Activated naive CD8-positive, alpha-beta T cell treated with anti-CD3 and anti-CD28 coated beads, Interleukin-2, amount 10 ng/mL, durations not matched to agents 7 days and 5 days (primary cell): ENCODE measurements around the gene FAHD1. TPM values are rescaled to one million over a fixed set of nuclear protein-coding genes. Genes with fewer than 3 reads are reported as not detected.
A peak's percentile ranks its signal among the peaks of the same experiment; 100 is the strongest.

Experiments
- ATAC-seq: fragments of 150-1000 bp; cut with Tn5 transposase; one replicate; pipeline ENCODE4 v1.10.0; 2021; ENCODE audit warnings: low read depth, moderate library complexity
- POLR2A ChIA-PET: fragments of 350-600 bp; sonication (Branson Sonifier 250); formaldehyde crosslinking; loops from one replicate; lab custom pipeline; 2021; ENCODE audit warnings: antibody characterized with exemption; lab: Charles Lee
- DNase-seq: peaks from one replicate; pipeline ENCODE4 v3.0.0; 2021
- H3K27ac Mint-ChIP-seq: one replicate; pipeline ENCODE4 v1.8.0; 2022; ENCODE audit warnings: mild to moderate bottlenecking, mixed read lengths
- H3K27me3 Mint-ChIP-seq: one replicate; pipeline ENCODE4 v1.8.0; 2022; ENCODE audit warnings: mild to moderate bottlenecking, moderate library complexity, mixed read lengths
- H3K36me3 Mint-ChIP-seq: one replicate; pipeline ENCODE4 v1.8.0; 2021; ENCODE audit warnings: mild to moderate bottlenecking, mixed read lengths
- H3K4me1 Mint-ChIP-seq: one replicate; pipeline ENCODE4 v1.8.0; 2021; ENCODE audit warnings: mixed read lengths
- H3K4me3 Mint-ChIP-seq: one replicate; pipeline ENCODE4 v1.8.0; 2022; ENCODE audit warnings: mild to moderate bottlenecking, moderate library complexity, mixed read lengths
- H3K9me3 Mint-ChIP-seq: one replicate; pipeline ENCODE4 v1.8.0; 2021; ENCODE audit warnings: mixed read lengths
- total RNA-seq, 2 experiments: library from RNA; stranded (reverse); gene quantifications; one replicate each; pipeline ENCODE4 v1.2.3, GENCODE V29; 2021

FAHD1 gene
- total RNA-seq, 2 experiments from 2014 or later: 12.0 to 12.2 TPM

DNA sequence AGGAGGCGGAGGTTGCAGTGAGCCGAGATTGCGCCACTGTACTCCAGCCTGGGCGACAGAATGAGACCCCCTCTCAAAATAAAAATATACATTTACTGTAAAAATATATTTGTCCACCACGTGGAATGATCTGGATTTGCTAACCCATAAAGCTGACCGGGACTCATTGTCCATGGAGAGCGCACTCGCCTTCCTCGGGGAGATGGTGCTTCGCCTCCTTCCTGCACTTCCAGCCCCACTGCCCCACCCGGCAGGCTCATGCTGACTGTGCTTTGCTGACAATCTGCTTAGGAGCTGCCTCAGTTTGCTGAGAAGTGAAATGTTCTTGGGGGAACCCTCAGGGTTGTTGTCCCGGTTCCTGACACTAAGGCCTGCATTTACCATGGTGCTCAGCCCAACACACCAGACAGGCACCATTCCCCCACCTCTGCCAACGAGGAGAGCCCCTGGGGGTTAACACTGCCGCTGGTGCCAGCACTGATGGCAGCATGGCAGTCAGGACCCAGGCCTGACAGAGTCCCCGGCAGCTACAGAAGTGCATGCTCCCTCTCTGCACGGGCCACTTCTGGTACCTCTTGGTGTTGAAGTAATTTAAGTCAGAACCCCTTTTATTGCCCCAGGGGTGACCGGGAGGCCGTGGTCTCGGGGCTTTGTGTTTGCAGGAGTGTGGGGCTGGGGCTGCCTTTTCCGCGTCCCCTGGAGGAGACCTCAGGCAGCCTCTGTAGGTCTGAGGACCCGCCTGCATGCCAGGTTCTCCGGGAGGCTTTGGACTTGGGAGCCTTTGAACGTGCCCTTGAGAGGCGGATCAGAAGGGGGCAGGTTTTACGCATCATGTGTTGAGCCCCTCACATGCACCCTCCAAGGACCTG lies 41.8 kb upstream of the FAHD1 start:
- POLR2A ChIA-PET: interaction anchor here (1.0 to 3.7 kb wide), 2 partner anchors 8 to 13 kb away, joined by 3 to 88 read pairs; partner anchors contain the start of genes EME2, IGFALS, MRPS34 and NME3
- no peaks in the 10 kb centered on the region for H3K9me3 Mint-ChIP-seq
- H3K36me3 Mint-ChIP-seq: peaks cover 4% of the 10 kb centered on the region
- no peaks in the 10 kb centered on the region for H3K27me3 Mint-ChIP-seq
- ATAC-seq (no peak), DNase-seq (no peak)
- peak overlapping the region; percentile 45 for H3K4me3 Mint-ChIP-seq
- peaks cover 19% of the 10 kb centered on the region for H3K4me1 Mint-ChIP-seq
- H3K27ac Mint-ChIP-seq: no peak overlapping the region

DNA sequence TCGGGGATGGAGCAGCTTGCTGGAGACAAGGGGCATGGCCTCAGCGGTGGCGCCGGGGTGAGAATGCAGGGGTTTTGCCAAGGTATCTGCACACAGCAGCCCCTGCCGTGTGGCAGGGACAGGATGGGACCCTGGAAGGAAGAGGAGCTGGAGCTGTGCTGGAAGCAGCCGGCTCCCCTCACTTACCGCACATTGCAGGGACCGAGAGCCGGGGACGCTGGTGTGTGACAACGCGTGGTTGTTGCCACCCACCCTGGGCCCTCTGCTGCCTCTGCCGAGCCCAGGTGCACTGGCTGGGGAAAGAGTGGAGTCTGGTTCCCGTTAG lies 41.2 kb upstream of the FAHD1 start:
- H3K36me3 Mint-ChIP-seq: peaks cover 4% of the 10 kb centered on the region
- no peak overlapping the region for H3K4me3 Mint-ChIP-seq
- peaks cover 18% of the 10 kb centered on the region for H3K4me1 Mint-ChIP-seq
- H3K27ac Mint-ChIP-seq: no peak overlapping the region
- DNase-seq (no peak), ATAC-seq (no peak)
- POLR2A ChIA-PET: no interaction called here
- no peaks in the 10 kb centered on the region for H3K9me3 Mint-ChIP-seq
- H3K27me3 Mint-ChIP-seq: no peaks in the 10 kb centered on the region

DNA sequence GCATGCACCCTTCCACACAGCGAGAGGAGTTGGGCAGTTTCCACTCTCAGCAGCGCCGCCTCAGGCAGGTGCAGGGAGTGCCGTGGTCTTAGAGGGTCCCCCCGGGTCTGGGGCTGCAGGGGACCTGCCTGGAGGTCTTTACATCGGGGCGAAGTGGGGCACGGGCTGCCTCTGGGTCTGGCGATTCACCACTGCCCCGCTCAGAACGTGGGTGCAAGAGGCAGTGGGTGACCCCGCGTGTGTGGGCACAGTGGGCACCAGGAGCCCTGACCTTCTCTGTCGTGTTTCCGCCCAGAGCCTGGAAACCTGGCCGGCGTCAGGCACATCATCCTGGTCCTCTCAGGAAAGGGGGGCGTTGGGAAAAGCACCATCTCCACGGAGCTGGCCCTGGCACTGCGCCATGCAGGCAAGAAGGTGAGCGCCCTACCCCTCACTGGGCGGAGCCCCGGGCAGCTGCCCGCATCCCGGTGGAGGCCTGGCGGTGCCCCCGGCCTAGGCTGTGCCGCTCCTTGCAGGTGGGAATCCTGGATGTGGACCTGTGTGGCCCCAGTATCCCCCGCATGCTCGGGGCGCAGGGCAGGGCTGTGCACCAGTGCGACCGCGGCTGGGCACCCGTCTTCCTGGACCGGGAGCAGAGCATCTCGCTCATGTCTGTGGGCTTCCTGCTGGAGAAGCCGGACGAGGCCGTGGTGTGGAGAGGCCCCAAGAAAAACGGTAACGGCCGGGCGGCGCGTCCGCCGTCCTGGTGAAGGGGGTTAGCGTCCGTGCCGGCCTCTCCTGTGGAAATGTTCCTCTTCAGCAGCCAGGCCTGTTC lies 40.6 kb upstream of the FAHD1 start:
- ATAC-seq: no peak
- POLR2A ChIA-PET: no interaction called here
- Mint-ChIP-seq H3K27me3 (no peaks in the 10 kb centered on the region), H3K27ac (no peak overlapping the region), H3K4me3 (no peak overlapping the region), H3K9me3 (no peaks in the 10 kb centered on the region), H3K4me1 (peaks cover 12% of the 10 kb centered on the region), H3K36me3 (peaks cover 4% of the 10 kb centered on the region)
- peak; percentile 24 for DNase-seq

DNA sequence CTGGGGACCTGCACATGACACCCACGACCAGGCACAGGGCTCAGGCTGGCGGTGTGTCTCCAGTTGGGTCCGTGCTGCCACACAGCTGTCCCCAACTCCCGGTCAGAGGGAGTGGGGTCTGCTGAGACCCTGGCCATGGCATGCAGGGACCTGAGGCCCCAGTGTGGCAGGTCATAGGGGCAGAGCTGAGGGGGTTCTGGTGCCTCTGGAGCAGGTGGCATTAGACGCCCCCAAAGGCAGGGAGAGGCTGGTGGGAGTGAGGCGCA lies 40.0 kb upstream of the FAHD1 start:
- Mint-ChIP-seq H3K27me3 (no peaks in the 10 kb centered on the region), H3K4me1 (peaks cover 8% of the 10 kb centered on the region), H3K27ac (no peak overlapping the region), H3K9me3 (no peaks in the 10 kb centered on the region), H3K4me3 (no peak overlapping the region), H3K36me3 (peaks cover 1% of the 10 kb centered on the region)
- ATAC-seq (no peak), DNase-seq (no peak)
- POLR2A ChIA-PET: no interaction called here

DNA sequence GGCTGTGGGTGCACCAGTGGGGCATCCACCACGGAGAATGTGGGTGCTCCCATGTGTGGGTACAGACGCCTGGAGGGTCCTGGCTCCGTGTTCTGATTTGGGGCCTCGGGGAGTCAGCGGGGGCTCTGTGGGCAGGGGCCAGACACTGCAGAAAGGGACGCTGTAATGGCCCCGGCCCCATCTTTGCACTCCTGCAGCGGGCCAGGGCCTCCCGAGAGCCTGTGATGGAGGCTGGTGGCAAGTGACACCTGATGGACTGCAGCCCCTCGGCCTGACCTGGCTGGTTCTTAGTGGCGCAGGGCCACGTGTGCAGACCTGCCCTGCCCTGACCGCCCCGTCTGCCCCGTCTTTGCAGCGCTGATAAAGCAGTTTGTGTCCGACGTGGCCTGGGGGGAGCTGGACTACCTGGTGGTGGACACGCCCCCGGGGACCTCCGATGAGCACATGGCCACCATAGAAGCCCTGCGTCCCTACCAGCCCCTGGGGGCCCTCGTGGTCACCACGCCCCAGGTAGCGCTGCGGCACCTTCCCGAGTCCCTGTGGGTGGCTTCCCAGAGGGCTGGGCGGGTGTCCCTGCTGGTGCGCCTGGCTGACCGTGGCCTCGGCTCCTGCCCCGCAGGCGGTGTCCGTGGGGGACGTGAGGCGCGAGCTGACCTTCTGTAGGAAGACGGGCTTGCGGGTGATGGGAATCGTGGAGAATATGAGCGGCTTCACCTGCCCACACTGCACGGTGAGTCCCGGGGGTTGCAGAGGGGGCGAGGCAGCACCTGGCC lies 39.5 kb upstream of the FAHD1 start:
- DNase-seq (peak; percentile 29), ATAC-seq (no peak)
- POLR2A ChIA-PET: no interaction called here
- Mint-ChIP-seq H3K27ac (no peak overlapping the region), H3K4me1 (peaks cover 8% of the 10 kb centered on the region), H3K4me3 (no peak overlapping the region), H3K27me3 (no peaks in the 10 kb centered on the region), H3K9me3 (no peaks in the 10 kb centered on the region), H3K36me3 (peaks cover 1% of the 10 kb centered on the region)

DNA sequence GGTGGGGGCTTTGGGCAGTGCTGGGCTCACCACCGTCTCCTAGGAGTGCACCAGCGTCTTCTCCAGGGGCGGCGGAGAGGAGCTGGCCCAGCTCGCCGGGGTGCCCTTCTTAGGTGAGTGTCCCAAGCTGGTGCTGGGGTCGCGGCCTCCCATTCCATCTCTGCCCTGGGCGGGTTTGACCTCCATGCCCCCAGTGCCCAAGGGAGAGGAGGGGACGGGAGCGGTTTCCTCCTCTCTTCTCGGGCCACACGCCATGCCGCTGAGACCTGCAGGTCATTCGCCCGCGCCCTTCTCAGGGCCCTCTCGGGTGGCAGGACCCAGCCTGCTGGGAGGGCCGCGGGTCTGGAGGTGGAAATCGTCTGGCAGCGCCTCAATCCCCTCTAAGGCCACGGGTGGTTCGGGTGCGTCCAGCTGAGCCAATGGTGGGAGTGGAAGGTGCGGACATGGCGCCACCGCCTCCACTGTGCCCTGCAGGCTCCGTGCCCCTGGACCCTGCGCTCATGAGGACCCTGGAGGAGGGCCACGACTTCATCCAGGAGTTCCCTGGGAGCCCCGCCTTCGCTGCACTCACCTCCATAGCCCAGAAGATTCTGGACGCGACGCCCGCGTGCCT lies 38.8 kb upstream of the FAHD1 start:
- POLR2A ChIA-PET: no interaction called here
- no peak overlapping the region for H3K4me3 Mint-ChIP-seq
- DNase-seq: no peak

DNA sequence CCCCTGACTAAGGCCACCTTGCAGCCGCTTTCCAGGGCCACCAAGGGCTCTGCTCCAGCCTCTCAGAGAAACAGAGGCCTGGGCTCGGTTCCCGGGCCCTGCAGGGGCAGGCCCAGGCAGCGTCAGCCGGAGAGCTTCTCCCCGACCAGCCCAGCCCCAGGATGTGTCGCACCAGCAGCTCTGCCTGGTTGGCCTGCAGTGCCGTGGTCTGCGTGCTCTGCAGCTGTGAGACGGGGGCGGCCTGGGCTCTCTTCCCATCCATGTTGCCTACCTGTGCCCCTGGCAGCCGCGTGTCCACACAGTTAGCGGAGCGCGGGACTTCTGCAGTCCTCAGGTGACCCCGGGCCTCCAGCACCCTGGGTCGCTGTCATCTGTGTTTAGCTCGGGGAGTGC lies 38.3 kb upstream of the FAHD1 start:
- Mint-ChIP-seq H3K27me3 (no peaks in the 10 kb centered on the region), H3K36me3 (peaks cover 1% of the 10 kb centered on the region), H3K4me1 (peaks cover 5% of the 10 kb centered on the region), H3K4me3 (no peak overlapping the region), H3K9me3 (no peaks in the 10 kb centered on the region), H3K27ac (no peak overlapping the region)
- POLR2A ChIA-PET: no interaction called here
- ATAC-seq: no peak
- DNase-seq: peak; percentile 26

More for the DNA sequence above, 38.8 kb upstream of the FAHD1 start:
- no peaks in the 10 kb centered on the region for H3K9me3 Mint-ChIP-seq
- peaks cover 8% of the 10 kb centered on the region for H3K4me1 Mint-ChIP-seq
- H3K27me3 Mint-ChIP-seq: no peaks in the 10 kb centered on the region
- no peak for ATAC-seq
- H3K27ac Mint-ChIP-seq: no peak overlapping the region
- peaks cover 1% of the 10 kb centered on the region for H3K36me3 Mint-ChIP-seq

DNA sequence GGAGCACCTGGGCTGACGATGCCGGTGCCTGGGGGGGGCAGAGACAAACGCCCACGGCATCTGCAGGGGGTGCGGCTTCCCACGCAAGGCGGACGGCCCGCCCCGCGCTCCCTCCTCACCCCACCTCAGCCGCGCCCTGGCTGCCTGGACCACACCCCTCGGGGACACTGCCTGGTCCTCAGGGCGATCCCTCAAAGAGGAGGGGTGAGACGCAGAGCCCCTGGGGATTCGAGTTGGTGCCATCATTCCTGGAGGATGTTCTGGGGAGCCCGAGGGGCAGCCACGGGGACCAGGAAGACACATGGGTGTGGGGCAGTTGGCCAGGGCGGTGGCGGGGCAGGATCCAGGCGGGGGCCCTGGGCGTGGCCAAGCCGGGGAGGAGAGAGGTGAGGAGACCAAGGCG lies 37.4 kb upstream of the FAHD1 start:
- no peak for DNase-seq
- POLR2A ChIA-PET: no interaction called here
- Mint-ChIP-seq H3K36me3 (peaks cover 1% of the 10 kb centered on the region), H3K4me1 (peaks cover 4% of the 10 kb centered on the region), H3K9me3 (no peaks in the 10 kb centered on the region), H3K27me3 (no peaks in the 10 kb centered on the region), H3K27ac (no peak overlapping the region), H3K4me3 (no peak overlapping the region)
- ATAC-seq: no peak

DNA sequence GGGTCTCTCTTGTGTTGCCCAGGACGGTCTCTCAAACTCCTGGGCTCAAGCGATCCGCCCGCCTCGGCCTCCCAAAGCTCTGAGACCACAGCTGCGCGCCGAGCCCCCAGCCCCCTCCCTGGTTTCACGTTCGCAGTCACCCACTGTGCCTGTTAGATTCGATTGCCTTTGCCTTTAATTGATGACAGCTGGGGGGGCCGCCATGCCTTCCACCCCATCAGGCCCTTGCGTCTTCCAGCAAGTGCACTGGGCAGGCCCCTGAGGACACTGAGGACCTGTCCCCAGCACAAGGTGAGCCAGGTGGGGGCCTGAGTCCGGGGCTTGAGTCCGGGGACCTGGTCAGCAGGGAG lies 36.8 kb upstream of the FAHD1 start:
- ATAC-seq (no peak), DNase-seq (no peak)
- Mint-ChIP-seq H3K4me1 (peaks cover 1% of the 10 kb centered on the region), H3K27me3 (no peaks in the 10 kb centered on the region), H3K36me3 (peaks cover 1% of the 10 kb centered on the region), H3K9me3 (no peaks in the 10 kb centered on the region), H3K27ac (no peak overlapping the region), H3K4me3 (no peak overlapping the region)
- POLR2A ChIA-PET: no interaction called here

DNA sequence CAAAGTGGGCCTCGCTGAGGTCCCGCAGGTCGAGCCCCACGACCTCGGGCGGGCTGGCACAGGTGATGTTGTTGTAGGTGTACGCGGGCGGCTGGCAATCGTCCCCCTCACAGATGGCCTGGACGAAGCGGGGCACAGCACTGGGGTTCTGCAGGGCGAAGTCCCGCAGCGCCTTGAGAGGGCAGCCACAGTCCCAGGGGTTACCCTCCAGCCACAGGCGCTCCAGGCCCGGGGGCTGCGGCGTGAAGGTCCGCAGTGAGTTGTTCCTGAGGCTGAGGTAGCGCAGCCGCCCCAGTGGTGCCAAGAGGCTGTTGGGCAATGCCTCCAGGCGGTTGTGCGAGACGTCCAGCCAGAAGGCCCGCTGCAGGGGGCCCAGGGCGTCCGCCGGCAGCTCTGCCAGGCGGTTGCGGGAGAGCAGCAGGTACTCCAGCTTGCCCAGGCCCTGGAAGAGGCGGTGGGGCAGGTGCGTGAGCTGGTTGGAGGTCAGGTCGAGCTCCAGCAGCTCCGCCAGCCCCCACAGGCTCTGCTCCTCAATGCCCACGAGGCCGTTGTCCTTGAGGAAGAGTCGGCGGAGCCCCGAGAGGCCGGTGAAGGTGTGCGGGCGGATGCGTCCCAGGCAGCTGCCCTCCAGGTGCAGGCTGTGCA lies 36.3 kb upstream of the FAHD1 start:
- no peak for DNase-seq
- no peak for ATAC-seq
- H3K9me3 Mint-ChIP-seq: no peaks in the 10 kb centered on the region
- H3K36me3 Mint-ChIP-seq: peaks cover 1% of the 10 kb centered on the region
- POLR2A ChIA-PET: interaction anchor here (1.4 kb wide), 1 partner anchor 8 kb away, joined by 5 read pairs; the partner anchor contains the start of genes NUBP2 and SPSB3
- no peak overlapping the region for H3K27ac Mint-ChIP-seq
- no peak overlapping the region for H3K4me3 Mint-ChIP-seq
- H3K4me1 Mint-ChIP-seq: peaks cover 1% of the 10 kb centered on the region
- H3K27me3 Mint-ChIP-seq: no peaks in the 10 kb centered on the region

DNA sequence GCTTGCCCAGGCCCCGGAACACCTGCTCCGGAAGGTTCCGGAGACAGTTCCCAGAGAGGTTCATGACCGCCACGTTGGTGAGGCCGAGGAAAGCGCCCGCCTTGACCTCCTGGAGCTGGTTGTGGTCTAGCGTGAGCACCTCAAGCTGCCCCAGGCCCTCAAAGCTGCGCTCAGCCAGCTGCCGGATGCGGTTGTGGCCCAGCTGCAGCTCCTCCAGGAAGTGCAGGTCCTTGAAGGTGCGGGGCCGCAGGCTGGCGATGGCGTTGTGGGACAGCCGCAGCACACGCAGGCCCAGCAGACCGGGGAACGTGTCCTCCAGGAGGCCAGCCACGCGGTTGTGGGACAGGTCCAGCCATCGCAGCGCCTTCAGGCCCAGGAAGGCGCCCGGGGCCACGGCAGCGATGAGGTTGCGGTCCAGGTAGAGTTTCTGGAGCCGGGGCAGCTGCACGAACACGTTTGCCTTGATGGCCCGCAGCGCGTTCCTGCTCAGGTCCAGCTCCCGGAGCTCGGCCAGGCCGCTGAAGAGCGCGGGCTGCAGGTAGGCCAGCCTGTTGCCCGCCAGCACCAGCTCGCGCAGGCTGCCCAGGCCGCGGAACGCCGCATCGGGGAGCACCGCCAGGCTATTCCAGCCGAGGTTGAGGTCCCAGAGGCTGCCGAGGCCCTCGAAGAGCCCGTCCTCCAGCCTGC lies 35.6 kb upstream of the FAHD1 start:
- H3K27ac Mint-ChIP-seq: no peak overlapping the region
- no peak overlapping the region for H3K4me3 Mint-ChIP-seq
- H3K4me1 Mint-ChIP-seq: peaks cover 1% of the 10 kb centered on the region
- ATAC-seq: no peak
- no peaks in the 10 kb centered on the region for H3K27me3 Mint-ChIP-seq
- POLR2A ChIA-PET: interaction anchor here (1.4 kb wide), 1 partner anchor 9 kb away, joined by 5 read pairs; the partner anchor contains the start of genes NUBP2 and SPSB3
- H3K9me3 Mint-ChIP-seq: no peaks in the 10 kb centered on the region
- DNase-seq: peak; percentile 28
- peaks cover 1% of the 10 kb centered on the region for H3K36me3 Mint-ChIP-seq
